ENCODE data around the gene MAPK10.

DNA sequence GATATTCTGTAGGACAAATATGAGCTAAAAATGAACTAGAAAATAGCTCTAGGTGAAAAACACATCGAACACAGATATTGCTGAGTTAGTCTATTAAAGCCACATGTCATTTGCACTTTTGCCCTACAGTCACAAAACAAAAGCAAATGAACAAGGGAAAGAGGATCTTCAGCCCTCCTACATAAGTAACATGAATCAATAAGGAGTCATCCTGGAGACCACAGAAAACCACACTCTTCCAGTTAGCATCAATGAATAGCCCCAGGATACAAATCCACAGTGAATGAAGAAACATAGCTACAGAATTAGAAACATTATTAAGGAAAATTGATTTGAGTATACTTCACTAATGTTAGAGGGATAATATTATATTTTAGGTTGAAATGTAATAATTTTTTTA lies 311.4 kb downstream of the MAPK10 start:
- TF ChIP-seq, protein P1, sequence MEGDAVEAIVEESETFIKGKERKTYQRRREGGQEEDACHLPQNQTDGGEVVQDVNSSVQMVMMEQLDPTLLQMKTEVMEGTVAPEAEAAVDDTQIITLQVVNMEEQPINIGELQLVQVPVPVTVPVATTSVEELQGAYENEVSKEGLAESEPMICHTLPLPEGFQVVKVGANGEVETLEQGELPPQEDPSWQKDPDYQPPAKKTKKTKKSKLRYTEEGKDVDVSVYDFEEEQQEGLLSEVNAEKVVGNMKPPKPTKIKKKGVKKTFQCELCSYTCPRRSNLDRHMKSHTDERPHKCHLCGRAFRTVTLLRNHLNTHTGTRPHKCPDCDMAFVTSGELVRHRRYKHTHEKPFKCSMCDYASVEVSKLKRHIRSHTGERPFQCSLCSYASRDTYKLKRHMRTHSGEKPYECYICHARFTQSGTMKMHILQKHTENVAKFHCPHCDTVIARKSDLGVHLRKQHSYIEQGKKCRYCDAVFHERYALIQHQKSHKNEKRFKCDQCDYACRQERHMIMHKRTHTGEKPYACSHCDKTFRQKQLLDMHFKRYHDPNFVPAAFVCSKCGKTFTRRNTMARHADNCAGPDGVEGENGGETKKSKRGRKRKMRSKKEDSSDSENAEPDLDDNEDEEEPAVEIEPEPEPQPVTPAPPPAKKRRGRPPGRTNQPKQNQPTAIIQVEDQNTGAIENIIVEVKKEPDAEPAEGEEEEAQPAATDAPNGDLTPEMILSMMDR (tag by site-specific recombination; IDR thresholded peaks at IDR 0.05): no peak
- TF ChIP-seq, protein P2, sequence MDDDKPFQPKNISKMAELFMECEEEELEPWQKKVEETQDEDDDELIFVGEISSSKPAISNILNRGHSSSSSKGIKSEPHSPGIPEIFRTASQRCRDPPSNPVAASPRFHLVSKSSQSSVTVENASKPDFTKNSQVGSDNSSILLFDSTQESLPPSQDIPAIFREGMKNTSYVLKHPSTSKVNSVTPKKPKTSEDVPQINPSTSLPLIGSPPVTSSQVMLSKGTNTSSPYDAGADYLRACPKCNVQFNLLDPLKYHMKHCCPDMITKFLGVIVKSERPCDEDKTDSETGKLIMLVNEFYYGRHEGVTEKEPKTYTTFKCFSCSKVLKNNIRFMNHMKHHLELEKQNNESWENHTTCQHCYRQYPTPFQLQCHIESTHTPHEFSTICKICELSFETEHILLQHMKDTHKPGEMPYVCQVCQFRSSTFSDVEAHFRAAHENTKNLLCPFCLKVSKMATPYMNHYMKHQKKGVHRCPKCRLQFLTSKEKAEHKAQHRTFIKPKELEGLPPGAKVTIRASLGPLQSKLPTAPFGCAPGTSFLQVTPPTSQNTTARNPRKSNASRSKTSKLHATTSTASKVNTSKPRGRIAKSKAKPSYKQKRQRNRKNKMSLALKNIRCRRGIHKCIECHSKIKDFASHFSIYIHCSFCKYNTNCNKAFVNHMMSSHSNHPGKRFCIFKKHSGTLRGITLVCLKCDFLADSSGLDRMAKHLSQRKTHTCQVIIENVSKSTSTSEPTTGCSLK (tag by site-specific recombination; IDR thresholded peaks at IDR 0.05): no peak
- TF ChIP-seq ZEB2 (tag by site-specific recombination; IDR thresholded peaks at IDR 0.05) (no peak), ZXDB (tag by site-specific recombination; IDR thresholded peaks at IDR 0.05) (no peak), ZNF138 (tag by site-specific recombination; IDR thresholded peaks at IDR 0.05; ENCODE audit: borderline replicate concordance) (no peak), ZBTB17 (tag by site-specific recombination; IDR thresholded peaks at IDR 0.05) (no peak), ZNF792 (tag by site-specific recombination; IDR thresholded peaks at IDR 0.05) (no peak)
- TF ChIP-seq, protein P3, sequence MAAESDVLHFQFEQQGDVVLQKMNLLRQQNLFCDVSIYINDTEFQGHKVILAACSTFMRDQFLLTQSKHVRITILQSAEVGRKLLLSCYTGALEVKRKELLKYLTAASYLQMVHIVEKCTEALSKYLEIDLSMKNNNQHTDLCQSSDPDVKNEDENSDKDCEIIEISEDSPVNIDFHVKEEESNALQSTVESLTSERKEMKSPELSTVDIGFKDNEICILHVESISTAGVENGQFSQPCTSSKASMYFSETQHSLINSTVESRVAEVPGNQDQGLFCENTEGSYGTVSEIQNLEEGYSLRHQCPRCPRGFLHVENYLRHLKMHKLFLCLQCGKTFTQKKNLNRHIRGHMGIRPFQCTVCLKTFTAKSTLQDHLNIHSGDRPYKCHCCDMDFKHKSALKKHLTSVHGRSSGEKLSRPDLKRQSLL (tag by site-specific recombination; IDR thresholded peaks at IDR 0.05): no peak
- TF ChIP-seq, protein P4, sequence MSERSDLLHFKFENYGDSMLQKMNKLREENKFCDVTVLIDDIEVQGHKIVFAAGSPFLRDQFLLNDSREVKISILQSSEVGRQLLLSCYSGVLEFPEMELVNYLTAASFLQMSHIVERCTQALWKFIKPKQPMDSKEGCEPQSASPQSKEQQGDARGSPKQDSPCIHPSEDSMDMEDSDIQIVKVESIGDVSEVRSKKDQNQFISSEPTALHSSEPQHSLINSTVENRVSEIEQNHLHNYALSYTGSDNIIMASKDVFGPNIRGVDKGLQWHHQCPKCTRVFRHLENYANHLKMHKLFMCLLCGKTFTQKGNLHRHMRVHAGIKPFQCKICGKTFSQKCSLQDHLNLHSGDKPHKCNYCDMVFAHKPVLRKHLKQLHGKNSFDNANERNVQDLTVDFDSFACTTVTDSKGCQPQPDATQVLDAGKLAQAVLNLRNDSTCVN (tag by site-specific recombination; optimal IDR thresholded peaks at IDR 0.05): no peak

Data from HEK293 (cell line).